Measurements from ENCODE around the gene CHRND.
A peak's percentile ranks its signal among the peaks of the same experiment; 100 is the strongest.

Gene CHRND

GRCh38 chr2:232534940-232535651, 9.1 kb downstream of the CHRND start:
- no peak overlapping the region for H3K4me3 ChIP-seq (ENCODE audit: low read length)
- H3K27ac ChIP-seq (ENCODE audit: low read length) = no peak overlapping the region
- H3K4me1 ChIP-seq (ENCODE audit: insufficient read depth, low read length) = peaks cover 9% of the 10 kb centered on the region; the same call in 1 of the 2 replicates
- no peak overlapping the region for H3K9ac ChIP-seq (ENCODE audit: low read depth, low read length)
- H3K36me3 ChIP-seq (ENCODE audit: insufficient read depth, low read depth, low read length) = no peaks in the 10 kb centered on the region
- no peaks in the 10 kb centered on the region; the same call in 1 of the 2 replicates for H3K9me3 ChIP-seq (ENCODE audit: insufficient read depth, low read depth, low read length)
- H3K27me3 ChIP-seq (ENCODE audit: insufficient read depth, low read length) = no peaks in the 10 kb centered on the region; the same call in 1 of the 2 replicates

DNA sequence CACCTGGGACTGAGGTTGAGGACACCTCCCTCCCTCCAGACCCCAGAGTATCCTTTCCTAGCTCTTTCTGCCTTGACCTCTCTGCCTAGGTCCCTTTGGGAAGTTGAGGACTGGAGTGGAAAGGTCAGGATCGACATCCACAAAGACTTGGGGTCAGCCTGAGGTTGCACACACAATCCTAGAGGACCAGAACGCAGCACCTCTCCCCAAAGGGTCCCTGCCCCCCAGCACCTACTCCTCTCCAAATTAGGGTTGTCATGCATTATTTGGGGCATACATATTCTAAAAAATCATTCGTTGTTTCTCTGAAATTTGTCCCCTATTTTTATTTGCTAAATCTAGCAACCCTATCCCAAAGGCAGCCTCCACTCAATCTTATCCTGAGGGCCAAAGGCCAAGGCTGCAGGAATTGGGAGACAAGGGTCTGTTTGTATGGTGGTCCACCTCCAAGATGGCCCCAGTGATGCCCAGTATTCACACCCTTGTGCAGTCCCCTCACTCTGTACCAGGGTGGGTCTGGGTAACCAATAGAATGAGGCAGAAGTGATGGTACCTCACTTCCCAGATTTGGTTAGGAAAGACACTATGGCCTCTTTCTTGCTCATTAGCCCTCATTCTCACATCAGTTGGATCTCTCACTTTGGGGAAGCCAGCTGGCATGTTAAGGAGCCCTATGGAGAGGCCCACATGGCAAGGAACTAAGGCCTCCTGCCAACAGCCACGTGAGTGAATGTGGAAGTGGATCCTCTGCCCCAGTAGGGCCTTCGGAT, 10.0 kb downstream of the CHRND start:
- Histone ChIP-seq H3K9me3 (ENCODE audit: insufficient read depth, low read depth, low read length) (no peaks in the 10 kb centered on the region; the same call in 1 of the 2 replicates), H3K4me3 (ENCODE audit: low read length) (no peak overlapping the region), H3K9ac (ENCODE audit: low read depth, low read length) (no peak overlapping the region), H3K4me1 (ENCODE audit: insufficient read depth, low read length) (peaks cover 9% of the 10 kb centered on the region; the same call in 1 of the 2 replicates), H3K27ac (ENCODE audit: low read length) (no peak overlapping the region), H3K27me3 (ENCODE audit: insufficient read depth, low read length) (no peaks in the 10 kb centered on the region; the same call in 1 of the 2 replicates), H3K36me3 (ENCODE audit: insufficient read depth, low read depth, low read length) (no peaks in the 10 kb centered on the region)

DNA sequence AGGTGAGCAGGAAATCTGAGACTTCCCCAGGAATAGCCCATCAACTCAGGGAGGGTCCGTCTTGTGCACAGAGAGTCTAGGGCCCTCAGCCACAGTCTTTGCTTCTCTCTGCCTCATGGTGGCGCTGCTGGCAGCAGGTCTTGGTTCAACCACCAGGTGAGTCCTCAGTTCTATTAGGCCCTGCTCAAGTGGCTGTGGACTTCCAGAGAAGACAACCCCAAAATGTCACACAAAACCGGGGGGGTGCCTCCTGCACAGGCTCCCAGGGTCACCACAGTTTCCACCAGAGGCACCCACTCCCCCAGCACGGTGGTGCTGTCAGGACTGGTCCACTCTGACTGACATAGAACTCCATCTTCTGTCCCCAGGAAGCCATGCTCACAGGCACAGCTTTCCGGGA, 11.1 kb downstream of the CHRND start:
- Histone ChIP-seq H3K27me3 (ENCODE audit: insufficient read depth, low read length) (no peaks in the 10 kb centered on the region; the same call in 1 of the 2 replicates), H3K9ac (ENCODE audit: low read depth, low read length) (no peak overlapping the region), H3K4me3 (ENCODE audit: low read length) (no peak overlapping the region), H3K36me3 (ENCODE audit: insufficient read depth, low read depth, low read length) (no peaks in the 10 kb centered on the region), H3K4me1 (ENCODE audit: insufficient read depth, low read length) (peaks cover 9% of the 10 kb centered on the region; the same call in 1 of the 2 replicates), H3K9me3 (ENCODE audit: insufficient read depth, low read depth, low read length) (no peaks in the 10 kb centered on the region; the same call in 1 of the 2 replicates), H3K27ac (ENCODE audit: low read length) (no peak overlapping the region)

DNA sequence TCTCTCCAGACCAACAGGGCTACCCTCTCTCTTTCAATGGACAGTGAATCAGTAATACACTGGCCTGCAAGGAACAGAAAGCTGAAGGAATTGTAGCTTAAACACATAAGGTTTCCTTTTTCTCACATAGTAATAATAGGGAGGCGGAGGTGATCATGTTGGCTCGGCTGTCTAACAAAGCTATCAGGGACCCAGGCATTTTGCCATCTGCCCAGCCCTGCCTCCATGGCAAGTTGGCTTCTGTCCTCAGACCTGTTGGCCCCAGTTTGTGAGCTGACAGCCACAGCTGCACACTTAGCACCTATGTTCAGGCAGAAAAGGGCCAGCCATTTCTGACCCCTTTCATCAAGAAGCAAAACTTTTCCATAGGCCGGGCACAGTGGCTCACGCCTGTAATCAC, 11.5 kb downstream of the CHRND start:
- Histone ChIP-seq H3K4me3 (ENCODE audit: low read length) (no peak overlapping the region), H3K4me1 (ENCODE audit: insufficient read depth, low read length) (peaks cover 9% of the 10 kb centered on the region; the same call in 1 of the 2 replicates), H3K27ac (ENCODE audit: low read length) (no peak overlapping the region), H3K9me3 (ENCODE audit: insufficient read depth, low read depth, low read length) (no peaks in the 10 kb centered on the region; the same call in 1 of the 2 replicates), H3K9ac (ENCODE audit: low read depth, low read length) (no peak overlapping the region), H3K36me3 (ENCODE audit: insufficient read depth, low read depth, low read length) (no peaks in the 10 kb centered on the region), H3K27me3 (ENCODE audit: insufficient read depth, low read length) (no peaks in the 10 kb centered on the region; the same call in 1 of the 2 replicates)

- Histone ChIP-seq H3K4me3 (ENCODE audit: low read length) (no peak overlapping the region), H3K9me3 (ENCODE audit: insufficient read depth, low read depth, low read length) (no peaks in the 10 kb centered on the region; the same call in 1 of the 2 replicates), H3K4me1 (ENCODE audit: insufficient read depth, low read length) (peaks cover 9% of the 10 kb centered on the region; the same call in 1 of the 2 replicates), H3K36me3 (ENCODE audit: insufficient read depth, low read depth, low read length) (no peaks in the 10 kb centered on the region), H3K9ac (ENCODE audit: low read depth, low read length) (0 out of 2 replicates have a peak overlapping the region, but pooled peaks have one; percentile 8), H3K27me3 (ENCODE audit: insufficient read depth, low read length) (no peaks in the 10 kb centered on the region; the same call in 1 of the 2 replicates), H3K27ac (ENCODE audit: low read length) (no peak overlapping the region)
Observed at GRCh38 chr2:232538671-232539070, 12.7 kb downstream of the CHRND start.

- 0 out of 2 replicates have a peak within 1 kb of the TSS, but pooled peaks have one; percentile 8 for H3K9ac ChIP-seq (ENCODE audit: low read depth, low read length)
- no peak within 1 kb of the TSS for H3K4me3 ChIP-seq (ENCODE audit: low read length)
- H3K4me1 ChIP-seq (ENCODE audit: insufficient read depth, low read length) = peaks cover 9% of the 10 kb centered on the region; the same call in 1 of the 2 replicates
- no peaks in the 10 kb centered on the region; the same call in 1 of the 2 replicates for H3K27me3 ChIP-seq (ENCODE audit: insufficient read depth, low read length)
- no peak within 1 kb of the TSS for H3K27ac ChIP-seq (ENCODE audit: low read length)
- no peaks in the 10 kb centered on the region for H3K36me3 ChIP-seq (ENCODE audit: insufficient read depth, low read depth, low read length)
- no peaks in the 10 kb centered on the region; the same call in 1 of the 2 replicates for H3K9me3 ChIP-seq (ENCODE audit: insufficient read depth, low read depth, low read length)
Observed at GRCh38 chr2:232539298-232540231, 13.6 kb downstream of the CHRND start, which contains the start of gene CHRNG. CHRNG (plus strand) TSS chr2:232539692; CDS start chr2:232539748, 56 bp downstream.

DNA sequence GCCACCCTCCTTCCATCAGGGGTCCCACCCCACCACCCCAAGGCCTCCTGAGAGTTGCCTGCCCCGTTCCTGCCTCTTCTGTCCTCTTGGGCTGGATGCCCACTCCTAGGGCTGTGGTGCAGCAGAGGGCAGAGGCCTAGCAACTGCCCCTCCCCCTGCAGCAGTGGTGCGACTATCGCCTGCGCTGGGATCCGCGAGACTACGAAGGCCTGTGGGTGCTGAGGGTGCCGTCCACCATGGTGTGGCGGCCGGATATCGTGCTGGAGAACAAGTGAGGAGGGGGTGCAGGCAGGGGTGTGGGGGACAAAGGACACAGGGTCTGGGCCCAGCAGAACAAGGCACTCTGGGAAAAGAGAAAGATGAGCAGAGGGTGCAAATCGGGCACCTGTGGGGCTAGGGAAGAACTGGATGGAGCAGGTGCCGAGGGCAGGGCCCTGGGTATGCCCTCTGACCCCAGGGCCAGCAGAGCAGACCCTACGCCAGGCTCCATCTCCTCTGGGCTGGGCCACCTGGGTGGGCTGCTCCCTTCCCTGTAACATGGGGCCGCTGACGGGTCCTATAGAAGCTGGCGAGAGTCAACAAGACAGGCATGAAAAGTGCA, 14.6 kb downstream of the CHRND start:
- H3K36me3 ChIP-seq (ENCODE audit: insufficient read depth, low read depth, low read length) = no peaks in the 10 kb centered on the region
- no peak overlapping the region for H3K4me3 ChIP-seq (ENCODE audit: low read length)
- H3K27ac ChIP-seq (ENCODE audit: low read length) = no peak overlapping the region
- peaks cover 9% of the 10 kb centered on the region; the same call in 1 of the 2 replicates for H3K4me1 ChIP-seq (ENCODE audit: insufficient read depth, low read length)
- no peaks in the 10 kb centered on the region; the same call in 1 of the 2 replicates for H3K9me3 ChIP-seq (ENCODE audit: insufficient read depth, low read depth, low read length)
- no peaks in the 10 kb centered on the region; the same call in 1 of the 2 replicates for H3K27me3 ChIP-seq (ENCODE audit: insufficient read depth, low read length)
- H3K9ac ChIP-seq (ENCODE audit: low read depth, low read length) = no peak overlapping the region

DNA sequence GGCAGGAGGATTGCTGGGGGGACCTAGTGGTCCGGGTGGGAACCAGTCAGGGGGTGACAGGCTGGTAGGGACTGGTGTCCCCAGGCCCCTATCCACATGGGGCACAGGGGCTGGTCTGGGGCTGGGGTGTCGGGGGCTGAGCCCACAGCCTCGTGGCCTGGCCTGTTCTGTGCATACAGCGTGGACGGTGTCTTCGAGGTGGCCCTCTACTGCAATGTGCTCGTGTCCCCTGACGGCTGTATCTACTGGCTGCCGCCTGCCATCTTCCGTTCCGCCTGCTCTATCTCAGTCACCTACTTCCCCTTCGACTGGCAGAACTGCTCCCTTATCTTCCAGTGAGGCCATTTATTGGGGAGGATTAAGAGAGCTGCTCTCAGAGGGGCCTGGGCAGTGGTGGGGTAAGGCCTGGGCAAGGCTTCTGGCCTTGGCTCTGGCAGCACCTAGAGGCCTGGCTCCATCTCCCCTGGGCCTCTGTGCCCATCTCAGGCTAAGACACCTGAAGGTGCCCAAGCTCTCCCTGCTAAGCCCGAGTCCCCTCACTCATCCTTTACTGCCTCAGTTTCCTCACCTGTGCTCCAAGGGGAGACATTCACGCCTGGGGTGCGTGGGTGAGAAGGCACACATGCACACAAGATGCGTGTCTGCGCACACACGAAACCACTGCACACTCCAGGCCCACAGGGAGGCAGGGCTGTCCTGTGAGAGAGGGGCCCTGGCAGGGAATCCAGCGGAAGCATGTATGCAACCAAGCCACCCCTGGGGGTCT, 15.4 kb downstream of the CHRND start:
- Histone ChIP-seq H3K4me1 (ENCODE audit: insufficient read depth, low read length) (peaks cover 9% of the 10 kb centered on the region; the same call in 1 of the 2 replicates), H3K36me3 (ENCODE audit: insufficient read depth, low read depth, low read length) (peaks cover 1% of the 10 kb centered on the region), H3K27me3 (ENCODE audit: insufficient read depth, low read length) (no peaks in the 10 kb centered on the region; the same call in 1 of the 2 replicates), H3K27ac (ENCODE audit: low read length) (no peak overlapping the region), H3K9me3 (ENCODE audit: insufficient read depth, low read depth, low read length) (no peaks in the 10 kb centered on the region), H3K9ac (ENCODE audit: low read depth, low read length) (no peak overlapping the region), H3K4me3 (ENCODE audit: low read length) (no peak overlapping the region)

DNA sequence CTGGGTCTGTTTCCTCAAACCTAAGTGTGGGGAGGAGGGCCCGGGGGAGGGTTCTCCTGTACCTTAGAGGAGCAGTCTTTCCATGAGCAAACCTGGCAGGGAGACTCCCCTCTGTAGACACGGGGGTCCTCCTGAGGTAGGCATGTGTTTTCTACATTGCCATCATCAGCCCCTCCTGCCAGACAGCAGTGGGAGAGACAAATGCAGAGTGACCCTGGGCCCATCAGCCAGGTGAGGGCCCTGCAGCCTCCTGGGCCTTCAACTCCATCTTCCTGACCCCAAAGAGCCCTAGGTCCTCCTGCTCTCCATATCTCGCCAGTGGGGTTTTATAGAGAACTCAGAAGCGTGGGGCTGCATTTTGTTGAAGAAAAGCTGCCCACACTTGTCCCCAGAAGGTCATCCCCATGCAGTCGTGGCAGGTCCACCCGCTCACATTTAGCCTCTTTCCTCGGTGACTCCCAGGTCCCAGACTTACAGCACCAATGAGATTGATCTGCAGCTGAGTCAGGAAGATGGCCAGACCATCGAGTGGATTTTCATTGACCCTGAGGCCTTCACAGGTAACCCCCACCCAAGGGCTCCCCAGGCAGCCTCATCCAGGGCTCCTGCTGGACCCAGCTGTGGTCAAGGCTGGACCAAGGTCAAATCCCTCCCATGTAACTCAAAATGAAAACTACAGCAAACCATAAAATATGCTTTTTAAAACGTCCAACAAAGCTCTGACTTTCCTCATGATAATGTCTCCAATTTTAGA, 16.2 kb downstream of the CHRND start:
- Histone ChIP-seq H3K9me3 (ENCODE audit: insufficient read depth, low read depth, low read length) (no peaks in the 10 kb centered on the region), H3K27me3 (ENCODE audit: insufficient read depth, low read length) (no peaks in the 10 kb centered on the region; the same call in 1 of the 2 replicates), H3K9ac (ENCODE audit: low read depth, low read length) (no peak overlapping the region), H3K4me3 (ENCODE audit: low read length) (no peak overlapping the region), H3K36me3 (ENCODE audit: insufficient read depth, low read depth, low read length) (peaks cover 8% of the 10 kb centered on the region), H3K27ac (ENCODE audit: low read length) (no peak overlapping the region), H3K4me1 (ENCODE audit: insufficient read depth, low read length) (peaks cover 9% of the 10 kb centered on the region; the same call in 1 of the 2 replicates)

Data from iPS-20b (cell line).